ENCODE results near the gene CD209.

The CD209 gene

GRCh38 chr19:7792281-7792680 lies 44.9 kb upstream of the CD209 start:
- peaks cover 39% of the 10 kb centered on the region for H3K27me3 ChIP-seq (ENCODE audit: insufficient read depth, low read depth)
- no peaks in the 10 kb centered on the region for H3K4me1 ChIP-seq (ENCODE audit: low read depth, poor library complexity, severe bottlenecking)
- H3K36me3 ChIP-seq (ENCODE audit: insufficient read depth), result no peaks in the 10 kb centered on the region
- H3K4me2 ChIP-seq, result no peak overlapping the region
- no peak overlapping the region for H3K4me3 ChIP-seq (IDR thresholded peaks at IDR 0.05; ENCODE audit: insufficient read depth, low read depth, low read length)
- no peaks in the 10 kb centered on the region for H3K79me2 ChIP-seq (ENCODE audit: insufficient read depth, low read depth)
- no peak for TF ChIP-seq CTCF (conservative IDR thresholded peaks at IDR 0.05; ENCODE audit: low read depth, low read length)
- H3K9ac ChIP-seq, result no peak overlapping the region
- H3K27ac ChIP-seq, result no peak overlapping the region
- no peak overlapping the region for H2AFZ ChIP-seq (ENCODE audit: low read depth)
- no peaks in the 10 kb centered on the region for H4K20me1 ChIP-seq (ENCODE audit: insufficient read depth)

DNA sequence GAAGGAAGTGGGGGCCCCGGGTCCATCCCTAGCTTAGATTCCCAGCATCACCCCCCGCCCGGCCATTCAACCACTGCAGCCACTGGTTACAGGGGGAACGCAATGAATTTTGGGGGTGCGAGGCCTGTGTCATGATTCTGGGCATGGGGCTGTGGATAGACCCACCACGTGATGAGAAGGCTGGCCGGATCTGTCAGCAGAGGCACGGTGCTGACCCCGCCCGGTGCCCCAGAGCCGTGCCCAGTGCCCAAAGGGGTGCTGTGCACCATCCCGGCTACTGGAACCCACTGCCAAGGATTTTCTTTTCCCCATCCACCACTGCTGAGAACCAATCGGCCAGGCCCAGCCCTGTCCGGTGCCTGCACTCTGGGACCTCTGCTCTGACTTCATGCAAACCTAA lies 43.1 kb upstream of the CD209 start:
- Histone ChIP-seq H3K36me3 (ENCODE audit: insufficient read depth) (no peaks in the 10 kb centered on the region), H3K9ac (no peak overlapping the region), H3K4me3 (IDR thresholded peaks at IDR 0.05; ENCODE audit: insufficient read depth, low read depth, low read length) (no peak overlapping the region), H2AFZ (ENCODE audit: low read depth) (no peak overlapping the region), H3K27ac (no peak overlapping the region), H3K4me1 (ENCODE audit: low read depth, poor library complexity, severe bottlenecking) (no peaks in the 10 kb centered on the region), H3K4me2 (no peak overlapping the region), H3K79me2 (ENCODE audit: insufficient read depth, low read depth) (no peaks in the 10 kb centered on the region), H3K27me3 (ENCODE audit: insufficient read depth, low read depth) (peaks cover 21% of the 10 kb centered on the region), H4K20me1 (ENCODE audit: insufficient read depth) (no peaks in the 10 kb centered on the region)
- TF ChIP-seq CTCF (conservative IDR thresholded peaks at IDR 0.05; ENCODE audit: low read depth, low read length), result no peak

DNA sequence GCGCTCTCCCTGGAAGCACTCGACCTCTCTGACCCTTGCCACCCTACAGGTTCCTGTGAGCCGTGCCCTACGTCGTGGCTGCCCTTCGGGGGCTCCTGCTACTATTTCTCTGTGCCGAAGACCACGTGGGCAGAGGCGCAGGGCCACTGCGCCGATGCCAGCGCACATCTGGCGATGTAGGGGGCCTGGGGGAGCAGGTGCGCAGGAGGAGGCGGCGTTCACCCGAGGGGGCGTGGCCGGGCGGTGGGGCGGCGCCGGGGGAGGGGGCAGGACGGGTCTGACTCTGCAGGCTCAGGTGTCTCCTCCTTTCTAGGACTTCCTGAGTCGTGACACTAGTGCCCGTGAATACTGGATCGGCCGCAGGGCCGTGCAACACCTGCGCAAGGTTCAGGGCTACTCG lies 42.1 kb upstream of the CD209 start:
- TF ChIP-seq CTCF (conservative IDR thresholded peaks at IDR 0.05; ENCODE audit: low read depth, low read length), result no peak
- H3K79me2 ChIP-seq (ENCODE audit: insufficient read depth, low read depth), result no peaks in the 10 kb centered on the region
- H3K4me1 ChIP-seq (ENCODE audit: low read depth, poor library complexity, severe bottlenecking), result no peaks in the 10 kb centered on the region
- no peak overlapping the region for H3K9ac ChIP-seq
- H3K27me3 ChIP-seq (ENCODE audit: insufficient read depth, low read depth), result peaks cover 14% of the 10 kb centered on the region
- H3K27ac ChIP-seq, result no peak overlapping the region
- H3K4me3 ChIP-seq (IDR thresholded peaks at IDR 0.05; ENCODE audit: insufficient read depth, low read depth, low read length), result no peak overlapping the region
- H2AFZ ChIP-seq (ENCODE audit: low read depth), result no peak overlapping the region
- H4K20me1 ChIP-seq (ENCODE audit: insufficient read depth), result no peaks in the 10 kb centered on the region
- no peaks in the 10 kb centered on the region for H3K36me3 ChIP-seq (ENCODE audit: insufficient read depth)
- H3K4me2 ChIP-seq, result no peak overlapping the region

DNA sequence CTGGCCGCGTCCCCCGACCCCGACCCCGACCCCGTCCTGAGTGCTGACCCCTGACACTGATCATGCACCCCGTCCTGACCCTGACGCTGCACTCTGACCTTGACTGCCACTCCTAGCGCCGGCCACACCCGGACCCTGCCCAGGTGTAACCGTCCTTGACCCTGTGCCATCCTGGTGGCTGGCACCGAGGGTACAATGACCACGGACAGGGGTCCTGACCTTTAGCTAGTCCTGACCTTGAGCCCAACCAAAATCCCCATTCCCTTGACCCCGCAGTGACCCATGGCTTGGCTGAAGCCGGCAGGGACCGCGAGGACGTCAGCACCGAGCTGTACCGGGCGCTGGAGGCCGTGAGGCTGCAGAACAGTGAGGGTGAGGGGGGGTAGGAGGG lies 41.6 kb upstream of the CD209 start:
- no peak for TF ChIP-seq CTCF (conservative IDR thresholded peaks at IDR 0.05; ENCODE audit: low read depth, low read length)
- H3K27me3 ChIP-seq (ENCODE audit: insufficient read depth, low read depth), result peaks cover 13% of the 10 kb centered on the region; the same call in 1 of the 2 replicates
- no peak overlapping the region for H3K27ac ChIP-seq
- no peak overlapping the region for H3K4me3 ChIP-seq (IDR thresholded peaks at IDR 0.05; ENCODE audit: insufficient read depth, low read depth, low read length)
- no peaks in the 10 kb centered on the region for H3K36me3 ChIP-seq (ENCODE audit: insufficient read depth)
- H3K79me2 ChIP-seq (ENCODE audit: insufficient read depth, low read depth), result no peaks in the 10 kb centered on the region
- H3K4me1 ChIP-seq (ENCODE audit: low read depth, poor library complexity, severe bottlenecking), result no peaks in the 10 kb centered on the region
- H3K9ac ChIP-seq, result no peak overlapping the region
- H2AFZ ChIP-seq (ENCODE audit: low read depth), result no peak overlapping the region
- H4K20me1 ChIP-seq (ENCODE audit: insufficient read depth), result no peaks in the 10 kb centered on the region
- H3K4me2 ChIP-seq, result no peak overlapping the region
